COLO668 (cell line): ENCODE results near the gene CPXCR1.
"Not testable (repeated sequence)": the region's sequence is repeated elsewhere in the genome, so short reads cannot be mapped to it uniquely, and the experiment has no call there.

Experiments
- DNase-seq: peaks from one replicate; lab custom pipeline; 2025; ENCODE audit not compliant: unreplicated experiment; lab: John Stamatoyannopoulos, UW

The CPXCR1 gene

GRCh38 chrX:88746925-88747324 is at the start of gene CPXCR1:
Gene CPXCR1 (plus strand): TSS chrX:88747225. CDS start chrX:88753415, 6,190 bp downstream.
- DNase-seq = no peak

DNA sequence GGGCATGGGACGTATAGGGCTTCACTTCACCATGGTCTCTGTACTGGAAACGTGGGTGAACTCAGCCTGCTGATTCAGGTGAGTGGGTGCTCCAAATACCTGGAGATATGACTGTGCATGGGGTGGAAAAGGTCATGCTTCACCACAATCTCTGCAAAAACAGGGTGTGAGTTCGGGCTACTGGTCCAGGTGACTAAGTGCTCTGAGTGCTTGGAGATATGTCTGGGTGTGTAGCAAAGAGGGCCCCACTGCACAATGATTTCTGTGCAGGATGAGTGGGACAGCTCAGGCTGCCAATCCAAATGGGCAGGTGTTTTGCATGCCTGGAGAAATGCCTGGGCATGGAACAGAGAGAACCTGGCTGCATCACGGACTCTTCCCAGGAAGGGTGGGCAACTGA is 11.2 kb upstream of the CPXCR1 start:
- DNase-seq = no peak

DNA sequence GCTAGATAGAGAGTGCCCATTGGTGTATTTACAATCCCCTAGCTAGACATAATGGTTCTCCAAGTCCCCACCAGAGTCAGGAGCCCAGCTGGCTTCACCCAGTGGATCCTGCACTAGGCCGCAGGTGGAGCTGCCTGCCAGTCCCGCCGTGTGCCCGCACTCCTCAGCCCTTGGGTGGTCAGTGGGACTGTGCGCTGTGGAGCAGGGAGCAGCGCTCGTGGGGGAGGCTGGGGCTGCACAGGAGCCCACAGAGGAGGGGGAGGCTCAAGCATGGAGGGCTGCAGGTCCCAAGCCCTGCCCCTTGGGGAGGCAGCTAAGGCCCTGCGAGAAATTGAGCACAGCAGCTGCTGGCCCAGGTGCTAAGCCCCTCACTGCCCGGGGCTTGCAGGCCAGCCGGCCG is 810 bp upstream of the CPXCR1 start:
- DNase-seq = not testable (repeated sequence)

GRCh38 chrX:88752339-88752738 is 5.3 kb downstream of the CPXCR1 start:
- not testable (repeated sequence) for DNase-seq

DNA sequence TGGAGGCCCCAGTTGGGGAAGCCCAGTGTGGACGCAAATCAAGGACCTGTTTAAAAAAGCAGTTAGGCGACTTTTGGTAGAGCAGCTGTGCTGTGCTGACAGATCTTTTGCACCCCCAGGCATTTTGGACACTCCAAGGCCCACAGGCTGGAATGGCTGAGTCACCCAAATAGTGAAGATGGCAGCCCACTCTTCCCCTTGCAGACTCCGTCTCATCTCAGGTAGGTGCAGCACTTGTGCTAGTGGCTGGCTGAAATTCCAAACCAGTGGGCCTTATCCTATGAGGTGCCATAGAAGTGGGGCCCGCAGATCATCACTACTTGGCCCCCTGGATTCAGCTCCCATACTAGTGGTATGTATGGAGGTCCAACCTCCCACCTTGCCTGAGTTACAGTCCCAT is 42.8 kb downstream of the CPXCR1 start:
- no peak for DNase-seq
